ENCODE measurements around the gene MMP11.
"Not testable (repeated sequence)": the region's sequence is repeated elsewhere in the genome, so short reads cannot be mapped to it uniquely, and the experiment has no call there.

Gene MMP11

GRCh38 chr22:23772649-23773473 lies at the start of gene MMP11:
TSS of gene MMP11 (plus strand) at chr22:23772849. CDS start at chr22:23772871, 22 bp downstream.
- DNase-seq (ENCODE audit: low read depth in 2 of 2), result peak in 1 of 2 donors; percentile 29

- not testable (repeated sequence) for DNase-seq (ENCODE audit: low read depth in 2 of 2)
Measured at GRCh38 chr22:23728108-23728507, 44.5 kb upstream of the MMP11 start.

GRCh38 chr22:23737696-23738095 lies 35.0 kb upstream of the MMP11 start:
- DNase-seq (ENCODE audit: low read depth in 2 of 2), result no peak

GRCh38 chr22:23742505-23743264 lies 30.0 kb upstream of the MMP11 start:
- DNase-seq (ENCODE audit: low read depth in 2 of 2), result no peak

GRCh38 chr22:23743303-23743705 lies 29.3 kb upstream of the MMP11 start:
- DNase-seq (ENCODE audit: low read depth in 2 of 2), result no peak

GRCh38 chr22:23744001-23744400 lies 28.6 kb upstream of the MMP11 start:
- DNase-seq (ENCODE audit: low read depth in 2 of 2), result no peak

- no peak for DNase-seq (ENCODE audit: low read depth in 2 of 2)
Measured at GRCh38 chr22:23744485-23744884, 28.2 kb upstream of the MMP11 start.

- DNase-seq (ENCODE audit: low read depth in 2 of 2), result no peak
Measured at GRCh38 chr22:23745791-23746190, 26.9 kb upstream of the MMP11 start.

GRCh38 chr22:23749841-23750301 lies 22.8 kb upstream of the MMP11 start:
- no peak for DNase-seq (ENCODE audit: low read depth in 2 of 2)

- no peak for DNase-seq (ENCODE audit: low read depth in 2 of 2)
Measured at GRCh38 chr22:23750367-23750713, 22.3 kb upstream of the MMP11 start.

GRCh38 chr22:23750714-23751440 lies 21.8 kb upstream of the MMP11 start, which contains the start of gene ZNF70:
TSS of gene ZNF70 (minus strand) at chr22:23751112. CDS start at chr22:23745140, 5,972 bp downstream.
- DNase-seq (ENCODE audit: low read depth in 2 of 2), result peak; percentile 76 to 82

- no peak for DNase-seq (ENCODE audit: low read depth in 2 of 2)
Measured at GRCh38 chr22:23751441-23751996, 21.1 kb upstream of the MMP11 start.

GRCh38 chr22:23752090-23752691 lies 20.5 kb upstream of the MMP11 start:
- DNase-seq (ENCODE audit: low read depth in 2 of 2), result no peak

- DNase-seq (ENCODE audit: low read depth in 2 of 2), result no peak
Measured at GRCh38 chr22:23752750-23753149, 19.9 kb upstream of the MMP11 start.

- DNase-seq (ENCODE audit: low read depth in 2 of 2), result no peak
Measured at GRCh38 chr22:23753385-23753784, 19.3 kb upstream of the MMP11 start.

GRCh38 chr22:23754220-23754919 lies 18.3 kb upstream of the MMP11 start, which contains the start of gene VPREB3:
TSS of gene VPREB3 (minus strand) at chr22:23754425. CDS start at chr22:23754363, 62 bp downstream.
- no peak for DNase-seq (ENCODE audit: low read depth in 2 of 2)

- DNase-seq (ENCODE audit: low read depth in 2 of 2), result no peak
Measured at GRCh38 chr22:23754980-23755636, 17.5 kb upstream of the MMP11 start.

- no peak for DNase-seq (ENCODE audit: low read depth in 2 of 2)
Measured at GRCh38 chr22:23755711-23756110, 16.9 kb upstream of the MMP11 start.

GRCh38 chr22:23756891-23757290 lies 15.8 kb upstream of the MMP11 start:
- no peak for DNase-seq (ENCODE audit: low read depth in 2 of 2)

GRCh38 chr22:23759566-23759965 lies 13.1 kb upstream of the MMP11 start:
- DNase-seq (ENCODE audit: low read depth in 2 of 2), result no peak
